CD14-positive monocyte (primary cell): ENCODE results near the gene PSMD5. TPM values are rescaled to one million over a fixed set of nuclear protein-coding genes. Genes with fewer than 3 reads are reported as not detected.

Experiments used
- DNase-seq, 3 donors: peaks; one replicate each; pipeline ENCODE4 v3.0.0-alpha.2; 2011 to 2022
- H2AFZ ChIP-seq: 2 replicates; pipeline ENCODE4 v1.6.0; 2012; ENCODE audit warnings: mild to moderate bottlenecking, low read depth, low read length, inconsistent platforms; ENCODE audit not compliant: insufficient read depth, poor library complexity, severe bottlenecking
- H3K27ac ChIP-seq, 2 donors: 1 replicate in 1 of 2; 2 replicates in 1 of 2; pipeline ENCODE4 v1.5.1; 2012 to 2013; ENCODE audit warnings: low read length in 2 of 2, control low read depth in 1 of 2, inconsistent platforms in 1 of 2, low read depth in 1 of 2, mild to moderate bottlenecking in 1 of 2
- H3K27me3 ChIP-seq, 2 donors: one replicate each; pipeline versions ENCODE4 v1.6.0 to v1.6.1; 2011 to 2013; ENCODE audit warnings: low read length in 2 of 2; ENCODE audit not compliant: control insufficient read depth in 2 of 2, insufficient read depth in 2 of 2
- H3K36me3 ChIP-seq, 2 donors: replicated peaks in 1 of 2; 1 replicate in 1 of 2; 2 replicates in 1 of 2; pipeline versions ENCODE4 v1.5.1 to v1.6.1; 2012 to 2013; ENCODE audit warnings: low read length in 2 of 2, control low read depth in 1 of 2, inconsistent platforms in 1 of 2, mild to moderate bottlenecking in 1 of 2; ENCODE audit not compliant: insufficient read depth in 2 of 2, control insufficient read depth in 1 of 2
- H3K4me1 ChIP-seq, 2 donors: 1 replicate in 1 of 2; 2 replicates in 1 of 2; pipeline versions ENCODE4 v1.5.1 to v1.6.1; 2012 to 2013; ENCODE audit warnings: low read length in 2 of 2, control low read depth in 1 of 2, inconsistent platforms in 1 of 2, mild to moderate bottlenecking in 1 of 2, moderate library complexity in 1 of 2; ENCODE audit not compliant: insufficient read depth in 2 of 2, control insufficient read depth in 1 of 2
- H3K4me2 ChIP-seq: replicated peaks from 2 replicates; pipeline ENCODE3; 2012; ENCODE audit warnings: low read length, moderate library complexity, mild to moderate bottlenecking; ENCODE audit not compliant: poor library complexity, severe bottlenecking; ENCODE audit errors: extremely low read depth
- H3K4me3 ChIP-seq, 3 experiments: fragments of 200-600 bp in 1 of 3; sonication (generic) in 1 of 3; replicated peaks in 1 of 3; 1 replicate in 2 of 3; 2 replicates in 1 of 3; pipeline ENCODE4 v1.5.1; 2011 to 2013; ENCODE audit warnings: low read length in 3 of 3, mild to moderate bottlenecking in 3 of 3, control low read depth in 2 of 3, low read depth in 2 of 3, inconsistent platforms in 1 of 3, moderate library complexity in 1 of 3
- H3K79me2 ChIP-seq: 2 replicates; pipeline ENCODE4 v1.6.0; 2012; ENCODE audit warnings: mild to moderate bottlenecking, control low read depth, inconsistent platforms, low read length, moderate library complexity; ENCODE audit not compliant: insufficient read depth
- H3K9ac ChIP-seq: 2 replicates; pipeline ENCODE4 v1.6.0; 2017; ENCODE audit warnings: low read length, mild to moderate bottlenecking; ENCODE audit not compliant: insufficient read depth, poor library complexity, severe bottlenecking
- H3K9me3 ChIP-seq, 2 donors: replicated peaks in 1 of 2; 1 replicate in 1 of 2; 2 replicates in 1 of 2; pipeline versions ENCODE4 v1.5.1 to v1.6.1; 2012 to 2013; ENCODE audit warnings: low read length in 2 of 2, control low read depth in 1 of 2; ENCODE audit not compliant: control insufficient read depth in 1 of 2, insufficient read depth in 1 of 2
- H4K20me1 ChIP-seq: 2 replicates; pipeline ENCODE4 v1.6.0; 2012; ENCODE audit warnings: mild to moderate bottlenecking, low read length, control low read depth, moderate library complexity; ENCODE audit not compliant: insufficient read depth
- H3K27ac Mint-ChIP-seq, 7 donors: one replicate each; pipeline ENCODE4 v1.8.0; 2020; ENCODE audit warnings: mild to moderate bottlenecking in 7 of 7, mixed read lengths in 7 of 7, moderate library complexity in 6 of 7, inconsistent platforms in 2 of 7
- H3K27me3 Mint-ChIP-seq, 3 donors: one replicate each; pipeline ENCODE4 v1.8.0; 2021 to 2022; ENCODE audit warnings: low read depth in 3 of 3, mild to moderate bottlenecking in 3 of 3, mixed read lengths in 3 of 3, moderate library complexity in 3 of 3, inconsistent platforms in 1 of 3
- H3K36me3 Mint-ChIP-seq, 2 donors: one replicate each; pipeline ENCODE4 v1.8.0; 2020; ENCODE audit warnings: mixed read lengths in 2 of 2, inconsistent platforms in 1 of 2, mild to moderate bottlenecking in 1 of 2
- H3K4me1 Mint-ChIP-seq: one replicate; pipeline ENCODE4 v1.8.0; 2020; ENCODE audit warnings: mild to moderate bottlenecking, mixed read lengths
- H3K4me3 Mint-ChIP-seq, 2 donors: one replicate each; pipeline ENCODE4 v1.8.0; 2020; ENCODE audit warnings: mild to moderate bottlenecking in 2 of 2, mixed read lengths in 2 of 2, moderate library complexity in 1 of 2
- H3K9me3 Mint-ChIP-seq, 7 donors: one replicate each; pipeline ENCODE4 v1.8.0; 2020 to 2022; ENCODE audit warnings: mixed read lengths in 7 of 7, mild to moderate bottlenecking in 6 of 7, moderate library complexity in 6 of 7, inconsistent platforms in 2 of 7
- WGBS: methylation state at CpG from one replicate; pipeline ENCODE4 v1.1.5; 2013; ENCODE audit warnings: missing lambda C conversion rate; ENCODE audit not compliant: insufficient coverage; 5-methylcytosine and 5-hydroxymethylcytosine counted together
- intact Hi-C, 2 donors: fragments of 100-400 bp; cut with micrococcal nuclease; formaldehyde crosslinking; loops; one replicate each; pipeline versions ENCODE4 v1.15.0 to v1.15.1; 2023
- polyA plus RNA-seq, 3 donors: library from polyadenylated mRNA; depleted of rRNA in 1 of 3; unstranded in 2 of 3; stranded (reverse) in 1 of 3; fragments of 300-500 nt in 2 of 3; fragments of >200 nt in 1 of 3; fragmentation: Illumina TruSeq in 2 of 3; gene quantifications; 1 replicate in 2 of 3; 2 replicates in 1 of 3; pipeline ENCODE4 v1.2.3, GENCODE V29; 2012 to 2021
- TF ChIP-seq, protein P1 (sequence below): fragments of 200-600 bp; IDR thresholded peaks from one replicate; pipeline ENCODE4 v1.8.0; 2022; ENCODE audit warnings: antibody characterized with exemption, mild to moderate bottlenecking

Gene PSMD5
- polyA plus RNA-seq, 3 donors = 10.0 to 20.9 (median 10.7) TPM

GRCh38 chr9:120820095-120820494 is 22.6 kb downstream of the PSMD5 start:
- Mint-ChIP-seq H3K4me3 (no peak overlapping the region), H3K36me3 (peaks cover 80 to 87% of the 10 kb centered on the region in 2 donors), H3K27me3 (no peaks in the 10 kb centered on the region), H3K9me3 (no peaks in the 10 kb centered on the region), H3K27ac (no peak overlapping the region), H3K4me1 (no peaks in the 10 kb centered on the region)
- H3K9ac ChIP-seq = no peak overlapping the region
- H4K20me1 ChIP-seq = no peaks in the 10 kb centered on the region
- intact Hi-C loops = no loop called here
- no peak overlapping the region for H3K27ac ChIP-seq
- no peak overlapping the region for H3K4me3 ChIP-seq
- TF ChIP-seq, protein P1, sequence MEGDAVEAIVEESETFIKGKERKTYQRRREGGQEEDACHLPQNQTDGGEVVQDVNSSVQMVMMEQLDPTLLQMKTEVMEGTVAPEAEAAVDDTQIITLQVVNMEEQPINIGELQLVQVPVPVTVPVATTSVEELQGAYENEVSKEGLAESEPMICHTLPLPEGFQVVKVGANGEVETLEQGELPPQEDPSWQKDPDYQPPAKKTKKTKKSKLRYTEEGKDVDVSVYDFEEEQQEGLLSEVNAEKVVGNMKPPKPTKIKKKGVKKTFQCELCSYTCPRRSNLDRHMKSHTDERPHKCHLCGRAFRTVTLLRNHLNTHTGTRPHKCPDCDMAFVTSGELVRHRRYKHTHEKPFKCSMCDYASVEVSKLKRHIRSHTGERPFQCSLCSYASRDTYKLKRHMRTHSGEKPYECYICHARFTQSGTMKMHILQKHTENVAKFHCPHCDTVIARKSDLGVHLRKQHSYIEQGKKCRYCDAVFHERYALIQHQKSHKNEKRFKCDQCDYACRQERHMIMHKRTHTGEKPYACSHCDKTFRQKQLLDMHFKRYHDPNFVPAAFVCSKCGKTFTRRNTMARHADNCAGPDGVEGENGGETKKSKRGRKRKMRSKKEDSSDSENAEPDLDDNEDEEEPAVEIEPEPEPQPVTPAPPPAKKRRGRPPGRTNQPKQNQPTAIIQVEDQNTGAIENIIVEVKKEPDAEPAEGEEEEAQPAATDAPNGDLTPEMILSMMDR = no peak
- H3K27me3 ChIP-seq = no peaks in the 10 kb centered on the region
- H3K79me2 ChIP-seq = no peaks in the 10 kb centered on the region
- no peak overlapping the region for H2AFZ ChIP-seq
- 100% methylated on average over 1 of the region's 4 CpGs for WGBS
- DNase-seq = no peak
- H3K4me1 ChIP-seq = no peaks in the 10 kb centered on the region
- H3K9me3 ChIP-seq = no peaks in the 10 kb centered on the region
- H3K4me2 ChIP-seq = no peak overlapping the region
- peaks cover 75 to 97% of the 10 kb centered on the region in 2 donors for H3K36me3 ChIP-seq

DNA sequence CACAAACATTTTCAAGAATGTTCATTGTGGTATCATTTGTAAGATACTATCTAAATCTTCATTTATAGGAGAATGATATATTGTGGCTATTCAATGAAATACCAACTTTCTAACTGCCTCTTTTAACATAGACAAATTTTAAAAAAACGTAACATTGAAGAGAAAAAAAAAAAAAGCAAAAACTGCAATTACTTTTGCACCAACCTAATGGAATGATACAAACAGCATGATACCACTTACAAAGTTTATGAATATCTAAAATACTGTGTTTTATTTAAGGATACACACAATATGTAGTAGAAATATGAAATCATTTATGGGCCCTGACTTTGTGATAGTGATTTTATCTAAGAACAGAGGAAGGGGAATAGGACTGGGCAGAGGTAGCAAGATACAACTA is 24.1 kb downstream of the PSMD5 start:
- Histone ChIP-seq H2AFZ (no peak overlapping the region), H3K27ac (no peak overlapping the region), H3K27me3 (no peaks in the 10 kb centered on the region), H3K4me3 (no peak overlapping the region), H4K20me1 (no peaks in the 10 kb centered on the region), H3K4me2 (no peak overlapping the region), H3K36me3 (peaks cover 65 to 85% of the 10 kb centered on the region in 2 donors), H3K9me3 (no peaks in the 10 kb centered on the region), H3K4me1 (no peaks in the 10 kb centered on the region), H3K9ac (no peak overlapping the region), H3K79me2 (no peaks in the 10 kb centered on the region)
- TF ChIP-seq, protein P1 = no peak
- DNase-seq = no peak
- Mint-ChIP-seq H3K4me3 (no peak overlapping the region), H3K36me3 (peaks cover 70 to 78% of the 10 kb centered on the region in 2 donors), H3K4me1 (no peaks in the 10 kb centered on the region), H3K27me3 (no peaks in the 10 kb centered on the region), H3K9me3 (no peaks in the 10 kb centered on the region), H3K27ac (no peak overlapping the region)
- no CpG with 5 or more reads among the region's 1 CpG for WGBS
- intact Hi-C loops = no loop called here
